Mammary epithelial cell (primary cell): ENCODE measurements around the gene PRKG2.

Experiments used
- CTCF ChIP-seq, 2 donors: IDR thresholded peaks in 1 of 2; conservative IDR thresholded peaks in 1 of 2; 2 replicates each; pipeline ENCODE4 v1.5.1; 2011 to 2012; ENCODE audit warnings: inconsistent platforms in 2 of 2, low read length in 2 of 2, mild to moderate bottlenecking in 2 of 2, control low read depth in 1 of 2, low read depth in 1 of 2; ENCODE audit not compliant: insufficient read depth in 1 of 2; ENCODE audit errors: extremely low read depth in 1 of 2
- EZH2 ChIP-seq: IDR thresholded peaks from 2 replicates; pipeline ENCODE4 v1.6.1; 2012; ENCODE audit warnings: low read length, inconsistent platforms, borderline replicate concordance

- TF ChIP-seq EZH2 (no peak), CTCF (conservative IDR thresholded peaks at IDR 0.05 in 1 of 2, IDR thresholded peaks at IDR 0.05 in 1 of 2; ENCODE audit: extremely low read depth in 1 of 2, insufficient read depth in 1 of 2, low read depth in 1 of 2, low read length in 2 of 2) (no peak)
These were observed 95.0 kb downstream of the PRKG2 start for GRCh38 chr4:81120055-81120454.
